ENCODE data around the gene ATP2A3.

The ATP2A3 gene

GRCh38 chr17:3910420-3911270, 53.6 kb downstream of the ATP2A3 start:
- Histone ChIP-seq H3K4me1 (peaks cover 100% of the 10 kb centered on the region), H3K27me3 (no peaks in the 10 kb centered on the region), H4K20me1 (peaks cover 7% of the 10 kb centered on the region; the same call in 1 of the 2 replicates), H3K9me3 (no peaks in the 10 kb centered on the region), H3K9ac (peak overlapping the region; percentile 75), H3K36me3 (peaks cover 4% of the 10 kb centered on the region; the same call in 1 of the 2 replicates), H3K27ac (peak overlapping the region; percentile 96), H3K4me3 (peak overlapping the region; percentile 46; the same call in 1 of the 2 replicates), H3K4me2 (peak overlapping the region; percentile 98)
- TF ChIP-seq Cebpa-rat (IDR thresholded peaks at IDR 0.05) = no peak

- H3K9ac ChIP-seq = no peak overlapping the region; the same call in 1 of the 2 replicates
- H3K36me3 ChIP-seq = peaks cover 4% of the 10 kb centered on the region; the same call in 1 of the 2 replicates
- no peak for TF ChIP-seq Cebpa-rat (IDR thresholded peaks at IDR 0.05)
- H3K4me1 ChIP-seq = peaks cover 96% of the 10 kb centered on the region
- peak overlapping the region; percentile 95 for H3K4me2 ChIP-seq
- no peaks in the 10 kb centered on the region for H3K27me3 ChIP-seq
- H3K4me3 ChIP-seq = no peak overlapping the region
- peaks cover 3% of the 10 kb centered on the region; the same call in 1 of the 2 replicates for H4K20me1 ChIP-seq
- peak overlapping the region; percentile 96 for H3K27ac ChIP-seq
- no peaks in the 10 kb centered on the region for H3K9me3 ChIP-seq
Measured at GRCh38 chr17:3909257-3909656, 55.0 kb downstream of the ATP2A3 start.

- peak overlapping the region; percentile 39; the same call in 1 of the 2 replicates for H3K9ac ChIP-seq
- H3K4me3 ChIP-seq = no peak overlapping the region
- H3K27ac ChIP-seq = peak overlapping the region; percentile 76
- no peaks in the 10 kb centered on the region for H4K20me1 ChIP-seq
- TF ChIP-seq Cebpa-rat (IDR thresholded peaks at IDR 0.05) = no peak
- no peaks in the 10 kb centered on the region for H3K9me3 ChIP-seq
- no peaks in the 10 kb centered on the region for H3K27me3 ChIP-seq
- peak overlapping the region; percentile 95 for H3K4me2 ChIP-seq
- H3K4me1 ChIP-seq = peaks cover 95% of the 10 kb centered on the region
- H3K36me3 ChIP-seq = peaks cover 2% of the 10 kb centered on the region; the same call in 1 of the 2 replicates
Measured at GRCh38 chr17:3907483-3908216, 56.6 kb downstream of the ATP2A3 start.

DNA sequence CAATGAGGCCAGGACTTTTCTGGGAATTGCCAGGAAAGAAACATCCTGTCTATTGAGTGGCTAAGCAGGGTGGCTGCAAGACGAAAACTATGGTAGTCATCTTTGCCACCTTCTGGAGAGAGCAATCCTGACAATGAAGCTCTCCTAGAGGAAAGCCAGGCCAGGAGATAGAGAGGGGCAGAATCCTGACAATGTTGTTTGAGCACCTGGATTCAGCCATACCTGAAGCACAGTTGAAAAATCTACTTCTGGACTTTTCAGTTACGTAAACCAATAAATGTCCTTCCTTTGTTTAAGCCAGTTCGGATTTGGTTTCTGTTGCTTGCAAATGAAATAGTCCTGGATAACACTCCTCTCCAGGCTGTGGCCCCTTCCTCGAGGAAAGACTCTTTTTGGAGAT, 57.4 kb downstream of the ATP2A3 start:
- TF ChIP-seq Cebpa-rat (IDR thresholded peaks at IDR 0.05) = no peak
- Histone ChIP-seq H3K27me3 (no peaks in the 10 kb centered on the region), H3K9me3 (no peaks in the 10 kb centered on the region), H3K36me3 (peaks cover 9% of the 10 kb centered on the region; the same call in 1 of the 2 replicates), H3K27ac (peak overlapping the region; percentile 98), H3K4me1 (peaks cover 95% of the 10 kb centered on the region), H4K20me1 (no peaks in the 10 kb centered on the region), H3K4me3 (no peak overlapping the region), H3K9ac (no peak overlapping the region), H3K4me2 (peak overlapping the region; percentile 95)

DNA sequence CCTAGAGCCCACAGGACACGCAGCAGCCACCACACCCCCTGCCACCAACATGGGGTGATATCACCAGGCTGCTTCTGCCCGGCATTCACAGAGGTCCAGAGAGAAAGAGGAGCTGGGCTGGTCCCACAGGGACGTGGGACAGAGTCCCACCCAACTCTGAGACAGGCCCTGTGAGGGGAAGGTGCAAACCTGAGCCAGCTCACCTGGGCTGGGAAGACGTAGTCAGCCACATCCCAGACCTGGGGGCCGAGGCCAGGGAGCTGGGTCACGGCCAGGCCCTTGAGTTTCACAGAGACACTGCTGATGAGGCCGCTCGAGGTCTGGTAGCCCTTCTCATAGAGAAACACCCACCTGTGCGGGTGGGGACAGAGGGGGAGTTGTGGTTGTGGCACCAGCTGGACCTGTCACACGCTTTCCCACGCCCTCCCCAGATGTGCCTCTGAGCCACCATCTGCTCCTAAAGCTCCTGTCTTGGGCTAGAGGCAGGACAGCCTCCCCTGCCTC, 59.2 kb downstream of the ATP2A3 start:
- no peaks in the 10 kb centered on the region for H3K27me3 ChIP-seq
- H3K36me3 ChIP-seq = peaks cover 24% of the 10 kb centered on the region
- peaks cover 82% of the 10 kb centered on the region for H3K4me1 ChIP-seq
- no peaks in the 10 kb centered on the region for H3K9me3 ChIP-seq
- peak overlapping the region; percentile 92 for H3K9ac ChIP-seq
- H3K27ac ChIP-seq = peak overlapping the region; percentile 98
- H3K4me3 ChIP-seq = peak overlapping the region; percentile 70
- no peaks in the 10 kb centered on the region for H4K20me1 ChIP-seq
- H3K4me2 ChIP-seq = peak overlapping the region; percentile 95
- TF ChIP-seq Cebpa-rat (IDR thresholded peaks at IDR 0.05) = no peak

- no peaks in the 10 kb centered on the region for H4K20me1 ChIP-seq
- peak overlapping the region; percentile 98 for H3K27ac ChIP-seq
- no peaks in the 10 kb centered on the region for H3K27me3 ChIP-seq
- no peak for TF ChIP-seq Cebpa-rat (IDR thresholded peaks at IDR 0.05)
- H3K4me1 ChIP-seq = peaks cover 77% of the 10 kb centered on the region
- H3K36me3 ChIP-seq = peaks cover 29% of the 10 kb centered on the region
- no peaks in the 10 kb centered on the region for H3K9me3 ChIP-seq
- peak overlapping the region; percentile 95 for H3K4me2 ChIP-seq
- peak overlapping the region; percentile 70 for H3K4me3 ChIP-seq
- peak overlapping the region; percentile 92 for H3K9ac ChIP-seq
Measured at GRCh38 chr17:3904501-3904900, 59.7 kb downstream of the ATP2A3 start.

DNA sequence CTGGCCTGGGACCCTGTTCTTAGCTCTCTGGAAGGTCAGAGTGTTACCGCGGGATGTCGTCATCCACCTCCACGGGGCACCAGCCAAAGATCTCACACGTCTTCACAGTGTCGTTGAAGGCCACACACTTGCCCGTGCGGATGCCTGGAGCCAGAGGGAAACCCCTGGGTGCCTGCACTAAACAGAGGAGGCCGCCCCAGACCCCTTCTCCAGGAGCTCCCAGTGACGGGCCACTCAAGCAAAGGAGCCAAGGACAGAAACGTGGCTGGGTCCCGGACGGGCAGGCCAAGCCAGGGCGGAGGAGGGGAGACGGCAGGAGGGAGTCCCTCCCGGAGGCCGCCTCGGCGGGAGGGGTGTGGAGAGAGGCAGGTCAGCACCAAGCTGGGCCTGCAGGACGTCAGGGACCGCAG, 60.4 kb downstream of the ATP2A3 start:
- Histone ChIP-seq H3K4me1 (peaks cover 74% of the 10 kb centered on the region), H3K36me3 (peaks cover 35% of the 10 kb centered on the region), H3K9ac (peak overlapping the region; percentile 92), H3K9me3 (no peaks in the 10 kb centered on the region), H3K4me2 (peak overlapping the region; percentile 95), H3K27me3 (no peaks in the 10 kb centered on the region), H3K27ac (peak overlapping the region; percentile 98), H4K20me1 (no peaks in the 10 kb centered on the region), H3K4me3 (peak overlapping the region; percentile 70)
- 0 out of 2 replicates have a peak, but pooled peaks have one; percentile 58 for TF ChIP-seq Cebpa-rat (IDR thresholded peaks at IDR 0.05)

DNA sequence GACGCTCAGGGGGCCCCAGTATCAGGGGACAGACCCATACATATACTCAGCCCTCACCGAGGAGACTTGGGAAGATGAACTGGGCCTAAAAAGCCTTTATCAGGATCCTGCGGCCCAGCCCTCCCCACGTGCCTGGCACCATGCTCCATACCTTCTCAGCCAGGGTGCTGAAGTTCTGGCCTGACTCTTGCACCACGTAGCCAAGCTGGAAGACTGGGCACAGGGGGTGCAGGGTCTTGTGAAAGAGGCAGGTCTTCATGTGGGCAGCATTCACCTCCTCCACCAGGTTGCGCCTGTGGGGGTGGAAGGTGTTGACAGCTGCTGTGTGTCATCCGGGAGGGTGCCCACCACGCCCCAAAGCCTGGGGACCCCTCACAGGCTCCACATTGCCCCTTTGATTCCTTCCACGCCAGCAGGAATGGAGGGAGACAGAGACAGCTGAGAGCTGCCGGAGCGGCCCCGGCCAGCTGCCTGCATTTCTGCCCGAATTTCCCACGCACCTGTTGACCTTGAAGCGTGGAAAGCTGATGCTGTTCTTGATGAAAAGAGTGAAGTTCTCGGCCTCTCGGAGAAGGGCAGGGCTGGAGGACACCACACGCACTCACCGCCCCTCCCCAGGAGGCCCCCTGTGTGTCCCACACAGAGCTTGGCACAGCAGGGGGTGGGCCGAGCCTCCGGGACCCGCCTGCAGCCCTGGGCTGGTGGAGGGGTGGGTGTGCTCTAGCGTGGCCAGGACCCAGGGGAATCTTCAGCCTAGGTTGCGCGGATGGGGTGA, 61.0 kb downstream of the ATP2A3 start:
- TF ChIP-seq Cebpa-rat (IDR thresholded peaks at IDR 0.05) = no peak
- H3K4me1 ChIP-seq = peaks cover 74% of the 10 kb centered on the region
- peak overlapping the region; percentile 92 for H3K9ac ChIP-seq
- H4K20me1 ChIP-seq = no peaks in the 10 kb centered on the region
- peak overlapping the region; percentile 95 for H3K4me2 ChIP-seq
- H3K4me3 ChIP-seq = peak overlapping the region; percentile 70
- peaks cover 42% of the 10 kb centered on the region for H3K36me3 ChIP-seq
- H3K27ac ChIP-seq = peak overlapping the region; percentile 98
- no peaks in the 10 kb centered on the region for H3K27me3 ChIP-seq
- no peaks in the 10 kb centered on the region for H3K9me3 ChIP-seq

- no peak overlapping the region for H3K27ac ChIP-seq
- peaks cover 67% of the 10 kb centered on the region for H3K4me1 ChIP-seq
- H3K36me3 ChIP-seq = peaks cover 60% of the 10 kb centered on the region
- H3K9ac ChIP-seq = no peak overlapping the region
- no peaks in the 10 kb centered on the region for H3K9me3 ChIP-seq
- TF ChIP-seq Cebpa-rat (IDR thresholded peaks at IDR 0.05) = no peak
- H3K4me2 ChIP-seq = no peak overlapping the region
- H3K4me3 ChIP-seq = no peak overlapping the region
- H4K20me1 ChIP-seq = no peaks in the 10 kb centered on the region
- no peaks in the 10 kb centered on the region for H3K27me3 ChIP-seq
Measured at GRCh38 chr17:3900646-3901045, 63.6 kb downstream of the ATP2A3 start.

All from BLaER1 (cell line).